ENCODE data around the gene CCDC92.

Gene CCDC92

GRCh38 chr12:123996581-123996980, 23.9 kb upstream of the CCDC92 start:
- H3K36me3 Mint-ChIP-seq, result peaks cover 36 to 47% of the 10 kb centered on the region in 2 donors
- no peaks in the 10 kb centered on the region for H3K9me3 Mint-ChIP-seq
- peaks cover 0 to 5% of the 10 kb centered on the region in 2 donors for H3K4me1 Mint-ChIP-seq
- H3K4me3 Mint-ChIP-seq, result no peak overlapping the region
- no peaks in the 10 kb centered on the region for H3K27me3 Mint-ChIP-seq
- DNase-seq (no peak), ATAC-seq (replicated peaks) (no peak)
- H3K27ac Mint-ChIP-seq, result no peak overlapping the region

- no peak for ATAC-seq (replicated peaks)
- peaks cover 46 to 58% of the 10 kb centered on the region in 2 donors for H3K36me3 Mint-ChIP-seq
- no peak overlapping the region for H3K4me3 Mint-ChIP-seq
- H3K27me3 Mint-ChIP-seq, result no peaks in the 10 kb centered on the region
- H3K27ac Mint-ChIP-seq, result no peak overlapping the region
- H3K9me3 Mint-ChIP-seq, result no peaks in the 10 kb centered on the region
- DNase-seq, result no peak
- peaks cover 5 to 11% of the 10 kb centered on the region in 2 donors for H3K4me1 Mint-ChIP-seq
These were observed 22.6 kb upstream of the CCDC92 start for GRCh38 chr12:123995023-123995748.

GRCh38 chr12:123992118-123992825, 19.6 kb upstream of the CCDC92 start:
- no peaks in the 10 kb centered on the region for H3K9me3 Mint-ChIP-seq
- H3K36me3 Mint-ChIP-seq, result peaks cover 62 to 69% of the 10 kb centered on the region in 2 donors
- H3K4me1 Mint-ChIP-seq, result peaks cover 19 to 28% of the 10 kb centered on the region in 2 donors
- H3K27ac Mint-ChIP-seq, result no peak overlapping the region
- H3K27me3 Mint-ChIP-seq, result no peaks in the 10 kb centered on the region
- DNase-seq (no peak), ATAC-seq (replicated peaks) (no peak)
- H3K4me3 Mint-ChIP-seq, result no peak overlapping the region

- H3K36me3 Mint-ChIP-seq, result peaks cover 61 to 68% of the 10 kb centered on the region in 2 donors
- ATAC-seq (replicated peaks) (no peak), DNase-seq (no peak)
- no peaks in the 10 kb centered on the region for H3K27me3 Mint-ChIP-seq
- H3K4me3 Mint-ChIP-seq, result no peak overlapping the region
- H3K4me1 Mint-ChIP-seq, result peaks cover 26 to 36% of the 10 kb centered on the region in 2 donors
- H3K9me3 Mint-ChIP-seq, result no peaks in the 10 kb centered on the region
- no peak overlapping the region for H3K27ac Mint-ChIP-seq
These were observed 18.8 kb upstream of the CCDC92 start for GRCh38 chr12:123991372-123991951.

- Mint-ChIP-seq H3K27me3 (no peaks in the 10 kb centered on the region), H3K9me3 (no peaks in the 10 kb centered on the region), H3K4me3 (no peak overlapping the region), H3K36me3 (peaks cover 54 to 58% of the 10 kb centered on the region in 2 donors), H3K27ac (no peak overlapping the region), H3K4me1 (peaks cover 29 to 43% of the 10 kb centered on the region in 2 donors)
- ATAC-seq (replicated peaks) (no peak), DNase-seq (no peak)
These were observed 17.9 kb upstream of the CCDC92 start for GRCh38 chr12:123990511-123990910.

GRCh38 chr12:123989753-123990152, 17.1 kb upstream of the CCDC92 start:
- H3K4me1 Mint-ChIP-seq, result peaks cover 29 to 47% of the 10 kb centered on the region in 2 donors
- no peak overlapping the region for H3K4me3 Mint-ChIP-seq
- DNase-seq (no peak), ATAC-seq (replicated peaks) (no peak)
- H3K9me3 Mint-ChIP-seq, result no peaks in the 10 kb centered on the region
- peaks cover 51 to 55% of the 10 kb centered on the region in 2 donors for H3K36me3 Mint-ChIP-seq
- no peak overlapping the region for H3K27ac Mint-ChIP-seq
- H3K27me3 Mint-ChIP-seq, result no peaks in the 10 kb centered on the region

- H3K4me3 Mint-ChIP-seq, result no peak overlapping the region
- no peaks in the 10 kb centered on the region for H3K9me3 Mint-ChIP-seq
- ATAC-seq (replicated peaks), result no peak
- H3K36me3 Mint-ChIP-seq, result peaks cover 49 to 54% of the 10 kb centered on the region in 2 donors
- peaks cover 29 to 53% of the 10 kb centered on the region in 2 donors for H3K4me1 Mint-ChIP-seq
- H3K27ac Mint-ChIP-seq, result peak overlapping the region; percentile 65
- no peak for DNase-seq
- no peaks in the 10 kb centered on the region for H3K27me3 Mint-ChIP-seq
These were observed 16.5 kb upstream of the CCDC92 start for GRCh38 chr12:123989168-123989567.

GRCh38 chr12:123987022-123987421, 14.4 kb upstream of the CCDC92 start:
- peaks cover 38 to 64% of the 10 kb centered on the region in 2 donors for H3K4me1 Mint-ChIP-seq
- no peak for DNase-seq
- H3K4me3 Mint-ChIP-seq, result no peak overlapping the region
- ATAC-seq (replicated peaks), result peak; percentile 42 to 62
- H3K36me3 Mint-ChIP-seq, result peaks cover 45 to 50% of the 10 kb centered on the region in 2 donors
- no peaks in the 10 kb centered on the region for H3K9me3 Mint-ChIP-seq
- H3K27me3 Mint-ChIP-seq, result no peaks in the 10 kb centered on the region
- no peak overlapping the region for H3K27ac Mint-ChIP-seq

GRCh38 chr12:123986374-123986965, 13.8 kb upstream of the CCDC92 start:
- H3K9me3 Mint-ChIP-seq, result no peaks in the 10 kb centered on the region
- DNase-seq (no peak), ATAC-seq (replicated peaks) (no peak)
- H3K4me3 Mint-ChIP-seq, result no peak overlapping the region
- peaks cover 44 to 49% of the 10 kb centered on the region in 2 donors for H3K36me3 Mint-ChIP-seq
- no peaks in the 10 kb centered on the region for H3K27me3 Mint-ChIP-seq
- peaks cover 41 to 66% of the 10 kb centered on the region in 2 donors for H3K4me1 Mint-ChIP-seq
- no peak overlapping the region for H3K27ac Mint-ChIP-seq

- no peaks in the 10 kb centered on the region for H3K9me3 Mint-ChIP-seq
- DNase-seq (no peak), ATAC-seq (replicated peaks) (no peak)
- H3K4me1 Mint-ChIP-seq, result peaks cover 36 to 58% of the 10 kb centered on the region in 2 donors
- H3K36me3 Mint-ChIP-seq, result peaks cover 40 to 41% of the 10 kb centered on the region in 2 donors
- no peak overlapping the region for H3K4me3 Mint-ChIP-seq
- H3K27me3 Mint-ChIP-seq, result no peaks in the 10 kb centered on the region
- no peak overlapping the region for H3K27ac Mint-ChIP-seq
These were observed 12.3 kb upstream of the CCDC92 start for GRCh38 chr12:123984903-123985302.

- no peak overlapping the region for H3K27ac Mint-ChIP-seq
- ATAC-seq (replicated peaks), result peak; percentile 78 to 79
- H3K4me3 Mint-ChIP-seq, result no peak overlapping the region
- H3K27me3 Mint-ChIP-seq, result no peaks in the 10 kb centered on the region
- H3K9me3 Mint-ChIP-seq, result no peaks in the 10 kb centered on the region
- H3K36me3 Mint-ChIP-seq, result peaks cover 34% of the 10 kb centered on the region in 2 donors
- DNase-seq, result no peak
- peaks cover 32 to 49% of the 10 kb centered on the region in 2 donors for H3K4me1 Mint-ChIP-seq
These were observed 11.3 kb upstream of the CCDC92 start for GRCh38 chr12:123983822-123984485.

GRCh38 chr12:123982269-123982668, 9.6 kb upstream of the CCDC92 start:
- peaks cover 29 to 37% of the 10 kb centered on the region in 2 donors for H3K4me1 Mint-ChIP-seq
- H3K36me3 Mint-ChIP-seq, result peaks cover 22 to 23% of the 10 kb centered on the region in 2 donors
- H3K9me3 Mint-ChIP-seq, result no peaks in the 10 kb centered on the region
- DNase-seq, result no peak
- no peak overlapping the region for H3K27ac Mint-ChIP-seq
- no peaks in the 10 kb centered on the region for H3K27me3 Mint-ChIP-seq
- H3K4me3 Mint-ChIP-seq, result no peak overlapping the region
- ATAC-seq (replicated peaks), result no peak

- ATAC-seq (replicated peaks) (no peak), DNase-seq (no peak)
- Mint-ChIP-seq H3K4me3 (no peak overlapping the region), H3K36me3 (peaks cover 25 to 28% of the 10 kb centered on the region in 2 donors), H3K27me3 (no peaks in the 10 kb centered on the region), H3K27ac (no peak overlapping the region), H3K4me1 (peaks cover 17 to 28% of the 10 kb centered on the region in 2 donors), H3K9me3 (no peaks in the 10 kb centered on the region)
These were observed 6.9 kb upstream of the CCDC92 start for GRCh38 chr12:123979566-123979965.
